SK-N-SH (cell line): Measurements from ENCODE around the gene RPAP2. TPM values are rescaled to one million over a fixed set of nuclear protein-coding genes. Genes with fewer than 3 reads are reported as not detected.

Experiments used
- CTCF ChIA-PET: fragments of 300-600, 350-600 bp; formaldehyde crosslinking; extraction: SDS; loops from one replicate; lab custom pipeline; 2021; lab: Yijun Ruan, JAX
- POLR2A ChIA-PET: fragments of 350-600 bp; sonication (Branson Sonifier 250); formaldehyde crosslinking; extraction: SDS; loops from one replicate; lab custom pipeline; 2020; ENCODE audit warnings: antibody characterized with exemption, inconsistent platforms; lab: Yijun Ruan, JAX
- DNase-seq: peaks from one replicate; pipeline ENCODE4 v3.0.0; 2012
- H2AFZ ChIP-seq: fragments of 200-600 bp; sonication (generic); 2 replicates; pipeline ENCODE4 v1.8.1; 2016; ENCODE audit warnings: antibody characterized with exemption, mild to moderate bottlenecking, low read depth
- H3F3A ChIP-seq: fragments of 200-600 bp; sonication (generic); replicated peaks from 2 replicates; pipeline ENCODE3; 2016; ENCODE audit warnings: antibody characterized with exemption, mild to moderate bottlenecking; ENCODE audit not compliant: insufficient read depth
- H3K27ac ChIP-seq, 2 experiments: fragments of 200-500 bp in 1 of 2; fragments of 200-600 bp in 1 of 2; sonication (Bioruptor generic) in 1 of 2; sonication (generic), shearing (Covaris generic) in 1 of 2; 2 replicates each; pipeline versions ENCODE4 v1.5.1 to v1.6.1; 2014 to 2016; ENCODE audit warnings: low read depth in 2 of 2, inconsistent platforms in 1 of 2, low read length in 1 of 2, mild to moderate bottlenecking in 1 of 2, mixed read lengths in 1 of 2
- H3K27me3 ChIP-seq: fragments of 200-600 bp; sonication (generic), shearing (Covaris generic); 2 replicates; pipeline ENCODE4 v1.6.1; 2016; ENCODE audit warnings: mixed run types; ENCODE audit not compliant: insufficient read depth
- H3K36me3 ChIP-seq, 2 experiments: fragments of 200-500 bp in 1 of 2; fragments of 200-600 bp in 1 of 2; sonication (Bioruptor generic) in 1 of 2; sonication (generic) in 1 of 2; replicated peaks in 1 of 2; 2 replicates each; pipeline versions ENCODE3 to v1.5.1; 2014 to 2016; ENCODE audit warnings: low read length in 1 of 2, mild to moderate bottlenecking in 1 of 2; ENCODE audit not compliant: insufficient read depth in 2 of 2, control insufficient read depth in 1 of 2
- H3K4me1 ChIP-seq, 2 experiments: fragments of 200-500 bp in 1 of 2; fragments of 200-600 bp in 1 of 2; sonication (Bioruptor generic) in 1 of 2; sonication (generic), shearing (Covaris generic) in 1 of 2; 2 replicates each; pipeline versions ENCODE4 v1.5.1 to v1.6.1; 2014 to 2016; ENCODE audit warnings: low read depth in 1 of 2, low read length in 1 of 2, mixed run types in 1 of 2; ENCODE audit not compliant: insufficient read depth in 2 of 2, control insufficient read depth in 1 of 2
- H3K4me2 ChIP-seq: fragments of 200-600 bp; sonication (generic), shearing (Covaris generic); 2 replicates; pipeline ENCODE4 v1.6.1; 2017; ENCODE audit warnings: mixed run types
- H3K4me3 ChIP-seq, 2 experiments: fragments of 200-500 bp in 1 of 2; fragments of 200-600 bp in 1 of 2; sonication (Bioruptor generic) in 1 of 2; sonication (generic), shearing (Covaris generic) in 1 of 2; 2 replicates each; pipeline versions ENCODE4 v1.5.1 to v1.8.1; 2014 to 2016; ENCODE audit warnings: low read depth in 2 of 2, inconsistent platforms in 1 of 2, low read length in 1 of 2, mild to moderate bottlenecking in 1 of 2, mixed read lengths in 1 of 2, moderate library complexity in 1 of 2
- H3K79me2 ChIP-seq: fragments of 200-600 bp; sonication (generic); 2 replicates; pipeline ENCODE4 v1.8.1; 2017; ENCODE audit warnings: mild to moderate bottlenecking; ENCODE audit not compliant: insufficient read depth
- H3K9ac ChIP-seq: fragments of 200-600 bp; sonication (generic); 2 replicates; pipeline ENCODE4 v1.6.1; 2017; ENCODE audit warnings: mixed run types
- H3K9me2 ChIP-seq: fragments of 200-600 bp; sonication (generic); 2 replicates; pipeline ENCODE4 v1.6.1; 2017; ENCODE audit warnings: mixed run types
- H3K9me3 ChIP-seq: fragments of 200-600 bp; sonication (generic); 2 replicates; pipeline ENCODE4 v1.6.1; 2017; ENCODE audit warnings: mixed run types, mild to moderate bottlenecking, moderate library complexity
- H4K20me1 ChIP-seq: fragments of 200-600 bp; sonication (generic); 2 replicates; pipeline ENCODE4 v1.6.1; 2017; ENCODE audit warnings: mild to moderate bottlenecking, mixed run types; ENCODE audit not compliant: insufficient read depth
- ELF1 ChIP-seq: IDR thresholded peaks from 2 replicates; pipeline ENCODE4 v1.4.0; 2012
- FOSL2 ChIP-seq: IDR thresholded peaks from 2 replicates; pipeline ENCODE4 v1.4.0; 2012; ENCODE audit warnings: low read depth, mild to moderate bottlenecking, moderate library complexity, borderline replicate concordance
- FOXM1 ChIP-seq: IDR thresholded peaks from 2 replicates; pipeline ENCODE4 v1.4.0; 2012; ENCODE audit warnings: low read depth, mild to moderate bottlenecking
- GATA2 ChIP-seq: sonication (generic); formaldehyde crosslinking; IDR thresholded peaks from 2 replicates; pipeline ENCODE4 v1.5.0; 2020; ENCODE audit warnings: mild to moderate bottlenecking, missing genetic modification reagents
- POLR2AphosphoS5 ChIP-seq: IDR thresholded peaks from 2 replicates; pipeline ENCODE4 v1.6.1; 2012; ENCODE audit warnings: low read depth, low read length
- RAD21 ChIP-seq: IDR thresholded peaks from 2 replicates; pipeline ENCODE4 v1.6.1; 2012; ENCODE audit warnings: mild to moderate bottlenecking, low read length
- RCOR1 ChIP-seq: fragments of 150-350 bp; IDR thresholded peaks from 2 replicates; pipeline ENCODE4 v1.6.1; 2017; ENCODE audit warnings: antibody characterized with exemption, low read length
- REST ChIP-seq: IDR thresholded peaks from 2 replicates; pipeline ENCODE4 v1.6.1; 2012; ENCODE audit warnings: mild to moderate bottlenecking, low read depth, low read length, moderate library complexity
- RFX5 ChIP-seq: IDR thresholded peaks from 2 replicates; pipeline ENCODE4 v1.6.1; 2012; ENCODE audit warnings: mild to moderate bottlenecking, improper control_type of control experiment, low read length
- RXRA ChIP-seq: IDR thresholded peaks from 2 replicates; pipeline ENCODE4 v1.4.0; 2012; ENCODE audit warnings: low read depth, mild to moderate bottlenecking, borderline replicate concordance
- SIN3A ChIP-seq: IDR thresholded peaks from 2 replicates; pipeline ENCODE4 v1.6.1; 2012; ENCODE audit warnings: low read depth, mild to moderate bottlenecking, low read length, moderate library complexity, borderline replicate concordance
- TCF12 ChIP-seq: IDR thresholded peaks from 2 replicates; pipeline ENCODE4 v1.4.0; 2012
- TEAD4 ChIP-seq: IDR thresholded peaks from 2 replicates; pipeline ENCODE4 v1.4.0; 2012; ENCODE audit warnings: mild to moderate bottlenecking, borderline replicate concordance; ENCODE audit not compliant: insufficient read depth
- YY1 ChIP-seq: IDR thresholded peaks from 2 replicates; pipeline ENCODE4 v1.4.0; 2012; ENCODE audit warnings: low read depth, mild to moderate bottlenecking
- WGBS: methylation state at CpG from one replicate; pipeline ENCODE4 v1.1.6; 2017; ENCODE audit warnings: low lambda C conversion rate; 5-methylcytosine and 5-hydroxymethylcytosine counted together
- polyA plus RNA-seq, 3 experiments: library from polyadenylated mRNA; depleted of rRNA; stranded (reverse); fragments of >200 nt; gene quantifications; 2 replicates each; pipeline ENCODE4 v1.2.3, GENCODE V29; 2012

The RPAP2 gene
- polyA plus RNA-seq, 1 of the 3 experiments (the other 2 are of a cell fraction), result 3.4 TPM

DNA sequence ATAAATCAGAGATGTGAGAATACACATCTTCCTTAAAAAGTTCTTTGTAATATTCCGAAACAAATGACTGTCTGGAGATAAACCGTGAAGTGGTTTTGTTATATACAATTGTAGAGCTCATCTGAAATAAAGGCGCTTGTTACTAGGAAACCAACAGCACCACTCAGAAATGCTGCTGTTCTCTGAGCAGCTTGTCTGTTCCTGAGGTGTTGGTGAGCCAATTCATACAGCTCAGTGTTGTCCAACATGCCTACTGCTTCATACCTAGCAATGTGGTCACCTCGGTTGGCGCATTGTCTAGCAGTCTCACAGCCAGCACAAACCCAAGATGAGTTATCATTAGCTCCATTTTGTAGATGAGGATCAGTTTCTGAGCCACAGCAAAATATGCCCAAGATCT lies 143.5 kb downstream of the RPAP2 start:
- H3K4me2 ChIP-seq, result no peak overlapping the region
- 69% methylated on average over 5 of the region's 5 CpGs for whole genome bisulfite sequencing
- TF ChIP-seq RXRA, result no peak
- TF ChIP-seq FOXM1, result no peak
- no peak for TF ChIP-seq GATA2
- no peak for TF ChIP-seq RFX5
- no peak for TF ChIP-seq POLR2AphosphoS5
- H3K9me2 ChIP-seq, result no peaks in the 10 kb centered on the region
- H3K79me2 ChIP-seq, result no peaks in the 10 kb centered on the region
- POLR2A ChIA-PET, result interaction anchor here (0.6 kb wide), 1 partner anchor 10 kb away, joined by 3 read pairs; no protein-coding TSS in a partner anchor
- H2AFZ ChIP-seq, result no peak overlapping the region
- CTCF ChIA-PET, result interaction anchor here (1.0 kb wide), 1 partner anchor 132 kb away, joined by 3 read pairs; no protein-coding TSS in a partner anchor
- no peak for DNase-seq
- no peaks in the 10 kb centered on the region for H3K9me3 ChIP-seq
- H3K27me3 ChIP-seq, result no peaks in the 10 kb centered on the region
- no peaks in the 10 kb centered on the region; a peak in 1 of 4 replicates for H3K4me1 ChIP-seq
- no peaks in the 10 kb centered on the region for H3K36me3 ChIP-seq
- H3K27ac ChIP-seq, result no peak overlapping the region
- H3K9ac ChIP-seq, result no peak overlapping the region
- H4K20me1 ChIP-seq, result no peaks in the 10 kb centered on the region
- H3F3A ChIP-seq, result no peaks in the 10 kb centered on the region
- no peak overlapping the region for H3K4me3 ChIP-seq

DNA sequence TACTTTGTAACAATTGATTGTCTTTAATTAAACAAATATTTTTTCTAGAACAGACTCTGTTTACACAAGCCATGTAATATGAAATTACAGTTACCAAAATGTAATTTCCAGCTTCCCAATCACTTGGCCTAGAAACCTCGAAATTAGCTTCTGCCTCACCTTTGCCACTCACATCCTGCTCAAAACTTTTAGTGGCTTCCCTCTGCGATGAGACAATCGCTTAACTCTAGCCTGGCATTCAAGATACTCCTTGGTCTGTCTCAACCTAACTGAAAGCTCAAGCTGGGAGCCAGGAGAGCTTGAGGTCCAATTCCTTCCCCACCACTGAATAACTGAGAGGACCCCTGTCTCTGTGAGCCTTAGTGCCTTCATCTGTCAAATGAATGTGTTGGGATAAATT lies 145.0 kb downstream of the RPAP2 start:
- Histone ChIP-seq H3K4me3 (no peak overlapping the region), H2AFZ (no peak overlapping the region), H4K20me1 (no peaks in the 10 kb centered on the region), H3K9ac (no peak overlapping the region), H3K4me2 (no peak overlapping the region), H3F3A (no peaks in the 10 kb centered on the region), H3K36me3 (no peaks in the 10 kb centered on the region), H3K27ac (no peak overlapping the region), H3K9me3 (no peaks in the 10 kb centered on the region), H3K4me1 (no peaks in the 10 kb centered on the region; a peak in 1 of 4 replicates), H3K27me3 (no peaks in the 10 kb centered on the region)
- 63% methylated on average over 3 of the region's 3 CpGs for WGBS
- CTCF ChIA-PET, result no interaction called here
- POLR2A ChIA-PET, result no interaction called here
- TF ChIP-seq ELF1 (no peak), TCF12 (no peak), SIN3A (no peak), YY1 (no peak), TEAD4 (no peak), RAD21 (no peak), REST (no peak), FOSL2 (no peak), RCOR1 (no peak)
- TF ChIP-seq, all 33 proteins: peak for 0
- no peaks in the 10 kb centered on the region for H3K79me2 ChIP-seq
- H3K9me2 ChIP-seq, result no peaks in the 10 kb centered on the region
- no peak for DNase-seq
